ENCODE results near the gene DNAJC12.

The DNAJC12 gene

DNA sequence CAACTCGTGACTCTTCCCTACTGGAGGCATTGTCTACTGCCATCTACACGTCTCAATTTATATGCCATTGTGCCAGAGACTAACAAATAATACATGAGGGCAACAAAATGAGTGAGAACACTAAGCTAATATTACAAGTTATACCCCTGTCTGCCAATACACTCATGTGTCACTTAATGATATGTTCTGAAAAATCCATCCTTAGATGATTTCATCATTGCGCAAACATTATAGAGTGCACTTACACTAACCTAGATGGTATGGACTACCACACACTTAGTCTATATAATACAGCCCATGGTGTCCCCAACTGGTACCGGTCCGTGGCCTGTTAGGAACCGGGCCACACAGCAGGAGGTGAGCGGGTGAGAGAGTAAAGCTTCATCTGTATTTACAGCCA lies 77.7 kb downstream of the DNAJC12 start:
- no peak for DNase-seq

Measured in NCI-H1436 (cell line).